Ishikawa (cell line): ENCODE results near the gene CCDC88C.

Experiments
- CEBPB ChIP-seq: IDR thresholded peaks from 2 replicates; pipeline ENCODE4 v1.6.1; 2012
- CREB1 ChIP-seq: IDR thresholded peaks from 2 replicates; pipeline ENCODE4 v1.6.1; 2012; ENCODE audit warnings: low read depth
- EGR1 ChIP-seq: IDR thresholded peaks from 2 replicates; pipeline ENCODE4 v1.6.1; 2012
- EP300 ChIP-seq: IDR thresholded peaks from 2 replicates; pipeline ENCODE4 v1.6.1; 2012; ENCODE audit warnings: borderline replicate concordance
- FOXM1 ChIP-seq: IDR thresholded peaks from 2 replicates; pipeline ENCODE4 v1.6.1; 2012; ENCODE audit warnings: low read depth, borderline replicate concordance
- NFIC ChIP-seq: IDR thresholded peaks from 2 replicates; pipeline ENCODE4 v1.6.1; 2012
- RAD21 ChIP-seq: IDR thresholded peaks from 2 replicates; pipeline ENCODE4 v1.6.1; 2012; ENCODE audit warnings: low read depth
- TAF1 ChIP-seq: IDR thresholded peaks from 2 replicates; pipeline ENCODE4 v1.6.1; 2012; ENCODE audit warnings: low read depth, mild to moderate bottlenecking
- TCF12 ChIP-seq: IDR thresholded peaks from 2 replicates; pipeline ENCODE4 v1.6.1; 2012; ENCODE audit warnings: low read depth
- TEAD4 ChIP-seq: IDR thresholded peaks from 2 replicates; pipeline ENCODE4 v1.6.1; 2012
- YY1 ChIP-seq: IDR thresholded peaks from 2 replicates; pipeline ENCODE4 v1.6.1; 2012; ENCODE audit warnings: low read depth
- ZBTB7A ChIP-seq: IDR thresholded peaks from 2 replicates; pipeline ENCODE4 v1.6.1; 2012; ENCODE audit warnings: low read depth
- TF ChIP-seq, protein P1 (sequence below): IDR thresholded peaks from 2 replicates; pipeline ENCODE4 v1.6.1; 2012
- TF ChIP-seq, protein P2 (sequence below): IDR thresholded peaks from 2 replicates; pipeline ENCODE4 v1.6.1; 2012
- TF ChIP-seq, protein P3 (sequence below): IDR thresholded peaks from 2 replicates; pipeline ENCODE4 v1.6.1; 2012; ENCODE audit warnings: low read depth, mild to moderate bottlenecking

CCDC88C gene

DNA sequence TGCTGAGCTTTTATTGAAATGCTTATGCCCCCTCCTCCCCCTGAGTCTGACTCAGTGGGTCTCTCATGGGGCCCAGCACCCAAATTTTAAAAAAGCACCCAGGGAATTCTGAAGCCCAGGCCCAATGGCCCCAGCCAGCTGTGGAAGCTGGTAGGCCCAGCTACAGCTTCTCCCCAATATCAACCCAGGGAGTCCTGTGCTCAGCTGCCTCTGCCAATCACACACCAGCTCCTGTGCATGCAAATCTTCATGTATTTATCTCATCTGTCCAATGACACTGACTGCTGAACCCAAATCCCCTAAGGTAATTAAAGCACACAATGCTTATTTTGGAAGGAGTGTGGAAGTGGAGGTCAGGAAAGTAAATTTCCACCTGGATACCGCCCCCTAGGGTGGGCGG is 76.3 kb downstream of the CCDC88C start:
- TF ChIP-seq, protein P1, sequence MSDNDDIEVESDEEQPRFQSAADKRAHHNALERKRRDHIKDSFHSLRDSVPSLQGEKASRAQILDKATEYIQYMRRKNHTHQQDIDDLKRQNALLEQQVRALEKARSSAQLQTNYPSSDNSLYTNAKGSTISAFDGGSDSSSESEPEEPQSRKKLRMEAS, result no peak
- no peak for TF ChIP-seq EP300
- TF ChIP-seq ZBTB7A, result no peak
- no peak for TF ChIP-seq TAF1
- TF ChIP-seq, protein P2, sequence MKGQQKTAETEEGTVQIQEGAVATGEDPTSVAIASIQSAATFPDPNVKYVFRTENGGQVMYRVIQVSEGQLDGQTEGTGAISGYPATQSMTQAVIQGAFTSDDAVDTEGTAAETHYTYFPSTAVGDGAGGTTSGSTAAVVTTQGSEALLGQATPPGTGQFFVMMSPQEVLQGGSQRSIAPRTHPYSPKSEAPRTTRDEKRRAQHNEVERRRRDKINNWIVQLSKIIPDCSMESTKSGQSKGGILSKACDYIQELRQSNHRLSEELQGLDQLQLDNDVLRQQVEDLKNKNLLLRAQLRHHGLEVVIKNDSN, result no peak
- no peak for TF ChIP-seq YY1
- no peak for TF ChIP-seq TCF12
- TF ChIP-seq RAD21, result no peak
- no peak for TF ChIP-seq FOXM1
- no peak for TF ChIP-seq EGR1

DNA sequence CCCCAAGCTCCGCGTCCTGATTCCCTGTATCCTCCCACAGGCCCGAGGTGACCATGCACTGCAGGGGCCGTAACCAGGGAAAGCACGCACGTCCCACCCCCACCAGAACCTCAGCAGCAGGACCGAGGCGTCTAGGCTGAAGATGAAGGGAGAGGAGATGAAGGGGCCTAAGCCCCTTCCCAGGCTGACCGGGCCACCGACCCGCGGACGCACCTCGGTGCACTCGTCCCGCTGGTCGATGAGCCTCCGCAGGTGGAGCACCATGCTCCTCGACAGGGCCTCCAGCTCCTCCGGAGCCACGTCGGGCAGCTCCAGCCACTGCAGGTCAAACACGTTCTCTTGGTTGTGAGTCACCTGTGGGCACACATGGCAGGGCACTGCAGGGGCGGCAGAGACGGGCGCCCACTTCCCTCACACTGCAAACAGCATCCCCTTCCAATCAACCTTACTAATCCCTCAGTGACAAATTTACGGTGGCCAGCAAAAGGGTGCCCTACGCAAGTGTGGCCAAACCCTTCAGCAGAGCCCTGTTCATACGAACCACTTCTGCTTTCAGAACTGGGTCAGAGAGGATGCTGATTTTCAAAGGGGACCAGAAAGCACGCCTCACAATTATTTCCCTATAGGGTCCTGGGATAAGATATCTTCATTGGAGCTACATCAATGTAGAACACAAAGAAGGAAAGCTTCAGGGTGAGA is 77.8 kb downstream of the CCDC88C start:
- no peak for TF ChIP-seq CEBPB
- no peak for TF ChIP-seq TAF1
- no peak for TF ChIP-seq TCF12
- TF ChIP-seq NFIC, result no peak
- no peak for TF ChIP-seq YY1
- TF ChIP-seq, protein P1, result no peak
- TF ChIP-seq CREB1, result no peak
- TF ChIP-seq ZBTB7A, result no peak
- TF ChIP-seq RAD21, result no peak
- TF ChIP-seq, protein P2, result no peak
- TF ChIP-seq FOXM1, result no peak
- TF ChIP-seq TEAD4, result no peak
- TF ChIP-seq EP300, result no peak
- TF ChIP-seq, protein P3, sequence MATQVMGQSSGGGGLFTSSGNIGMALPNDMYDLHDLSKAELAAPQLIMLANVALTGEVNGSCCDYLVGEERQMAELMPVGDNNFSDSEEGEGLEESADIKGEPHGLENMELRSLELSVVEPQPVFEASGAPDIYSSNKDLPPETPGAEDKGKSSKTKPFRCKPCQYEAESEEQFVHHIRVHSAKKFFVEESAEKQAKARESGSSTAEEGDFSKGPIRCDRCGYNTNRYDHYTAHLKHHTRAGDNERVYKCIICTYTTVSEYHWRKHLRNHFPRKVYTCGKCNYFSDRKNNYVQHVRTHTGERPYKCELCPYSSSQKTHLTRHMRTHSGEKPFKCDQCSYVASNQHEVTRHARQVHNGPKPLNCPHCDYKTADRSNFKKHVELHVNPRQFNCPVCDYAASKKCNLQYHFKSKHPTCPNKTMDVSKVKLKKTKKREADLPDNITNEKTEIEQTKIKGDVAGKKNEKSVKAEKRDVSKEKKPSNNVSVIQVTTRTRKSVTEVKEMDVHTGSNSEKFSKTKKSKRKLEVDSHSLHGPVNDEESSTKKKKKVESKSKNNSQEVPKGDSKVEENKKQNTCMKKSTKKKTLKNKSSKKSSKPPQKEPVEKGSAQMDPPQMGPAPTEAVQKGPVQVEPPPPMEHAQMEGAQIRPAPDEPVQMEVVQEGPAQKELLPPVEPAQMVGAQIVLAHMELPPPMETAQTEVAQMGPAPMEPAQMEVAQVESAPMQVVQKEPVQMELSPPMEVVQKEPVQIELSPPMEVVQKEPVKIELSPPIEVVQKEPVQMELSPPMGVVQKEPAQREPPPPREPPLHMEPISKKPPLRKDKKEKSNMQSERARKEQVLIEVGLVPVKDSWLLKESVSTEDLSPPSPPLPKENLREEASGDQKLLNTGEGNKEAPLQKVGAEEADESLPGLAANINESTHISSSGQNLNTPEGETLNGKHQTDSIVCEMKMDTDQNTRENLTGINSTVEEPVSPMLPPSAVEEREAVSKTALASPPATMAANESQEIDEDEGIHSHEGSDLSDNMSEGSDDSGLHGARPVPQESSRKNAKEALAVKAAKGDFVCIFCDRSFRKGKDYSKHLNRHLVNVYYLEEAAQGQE, result no peak
- no peak for TF ChIP-seq EGR1

DNA sequence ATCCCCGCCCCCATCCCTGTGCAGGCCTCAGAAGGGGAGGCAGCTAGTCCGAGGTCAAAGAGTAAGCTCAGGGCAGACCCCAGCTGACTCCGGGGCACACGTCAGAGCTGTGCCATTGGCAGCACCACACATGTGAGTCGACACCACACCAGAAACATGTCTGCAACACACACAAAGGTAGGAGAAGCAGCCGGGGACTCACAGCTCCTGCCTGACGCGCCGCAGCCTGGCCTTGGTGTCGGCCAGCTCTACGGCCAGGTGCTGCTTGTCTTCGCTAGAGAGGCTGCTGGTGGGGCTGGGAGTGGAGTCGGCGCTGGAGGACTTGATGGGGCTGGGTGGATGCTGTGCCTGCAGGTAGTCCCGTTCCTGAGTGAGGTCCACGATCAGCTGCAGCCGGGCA is 78.5 kb downstream of the CCDC88C start:
- TF ChIP-seq RAD21 (no peak), TEAD4 (no peak), CREB1 (no peak), TAF1 (no peak), FOXM1 (no peak), EGR1 (no peak), TCF12 (no peak), NFIC (no peak), YY1 (no peak), EP300 (no peak)
- TF ChIP-seq, protein P1, result no peak
- TF ChIP-seq, protein P2, result no peak

DNA sequence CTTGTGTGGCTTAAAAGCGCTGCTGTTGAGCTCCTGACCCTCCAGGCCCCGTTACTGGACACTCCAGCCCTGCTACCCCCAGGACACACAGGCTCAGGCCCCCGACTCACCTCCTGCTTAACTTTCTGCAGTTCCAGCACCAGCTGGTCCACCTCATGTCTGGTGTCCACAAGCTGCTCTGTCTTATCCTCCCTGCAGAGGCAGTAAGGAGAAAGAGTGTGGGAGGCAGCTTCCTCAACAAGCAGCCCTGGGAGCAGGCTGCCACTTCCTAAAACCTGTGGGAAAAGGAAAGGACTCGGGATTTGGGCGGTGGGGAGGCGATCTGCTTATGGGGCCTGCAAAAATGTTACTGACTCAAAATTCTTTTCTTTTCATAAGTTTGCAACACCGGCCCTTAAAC is 79.2 kb downstream of the CCDC88C start:
- TF ChIP-seq EP300 (no peak), CEBPB (no peak), CREB1 (no peak), YY1 (no peak), FOXM1 (no peak), RAD21 (no peak), TCF12 (no peak), EGR1 (no peak), ZBTB7A (no peak), NFIC (no peak), TEAD4 (no peak), TAF1 (no peak)
- TF ChIP-seq, protein P1, result no peak
- TF ChIP-seq, protein P3, result no peak
- TF ChIP-seq, protein P2, result no peak
